Left forelimb (tissue), 1 donor: ENCODE results near the gene OSTC.

Experiments
- DNase-seq: peaks from one replicate; pipeline ENCODE4 v3.0.0-alpha.2; 2018; ENCODE audit warnings: low spot score

The OSTC gene

GRCh38 chr4:108650212-108651013 is at the start of gene OSTC:
Gene OSTC (plus strand): TSS chr4:108650599. CDS start chr4:108650656, 57 bp downstream.
- DNase-seq = peak; percentile 92

GRCh38 chr4:108601106-108601505 is 49.3 kb upstream of the OSTC start:
- no peak for DNase-seq

- no peak for DNase-seq
Observed at GRCh38 chr4:108601532-108601931, 48.9 kb upstream of the OSTC start.

- no peak for DNase-seq
Observed at GRCh38 chr4:108602163-108602562, 48.2 kb upstream of the OSTC start.

GRCh38 chr4:108607079-108607815 is 43.2 kb upstream of the OSTC start:
- DNase-seq = no peak

GRCh38 chr4:108611365-108611764 is 39.0 kb upstream of the OSTC start:
- no peak for DNase-seq

GRCh38 chr4:108612365-108612764 is 38.0 kb upstream of the OSTC start:
- no peak for DNase-seq

- no peak for DNase-seq
Observed at GRCh38 chr4:108619372-108620100, 30.9 kb upstream of the OSTC start.

GRCh38 chr4:108620101-108620932 is 30.1 kb upstream of the OSTC start, which contains the start of gene RPL34:
Gene RPL34 (plus strand): TSS chr4:108620576. CDS start chr4:108621960, 1,384 bp downstream.
- DNase-seq = peak; percentile 95

GRCh38 chr4:108620933-108621905 is 29.2 kb upstream of the OSTC start:
- no peak for DNase-seq

GRCh38 chr4:108622022-108622421 is 28.4 kb upstream of the OSTC start:
- DNase-seq = no peak

GRCh38 chr4:108622828-108623227 is 27.6 kb upstream of the OSTC start:
- no peak for DNase-seq

GRCh38 chr4:108624263-108625056 is 25.9 kb upstream of the OSTC start:
- DNase-seq = no peak

GRCh38 chr4:108626056-108626455 is 24.3 kb upstream of the OSTC start:
- DNase-seq = no peak

- DNase-seq = no peak
Observed at GRCh38 chr4:108628411-108628810, 22.0 kb upstream of the OSTC start.

- DNase-seq = no peak
Observed at GRCh38 chr4:108635070-108635655, 15.2 kb upstream of the OSTC start.

GRCh38 chr4:108636246-108636645 is 14.2 kb upstream of the OSTC start:
- no peak for DNase-seq

GRCh38 chr4:108637856-108638255 is 12.5 kb upstream of the OSTC start:
- DNase-seq = no peak

- no peak for DNase-seq
Observed at GRCh38 chr4:108644237-108644636, 6.2 kb upstream of the OSTC start.
